NB4 (cell line): ENCODE measurements around the gene RFX3.

ENCODE experiments used
- CTCF ChIP-seq: IDR thresholded peaks from one replicate; pipeline ENCODE4 v1.5.1; 2012; ENCODE audit warnings: low read depth, low read length
- MAX ChIP-seq: IDR thresholded peaks from 2 replicates; pipeline ENCODE4 v1.6.1; 2011; ENCODE audit warnings: low read depth, low read length
- MYC ChIP-seq: IDR thresholded peaks from 2 replicates; pipeline ENCODE4 v1.6.1; 2011; ENCODE audit warnings: low read depth, low read length
- POLR2A ChIP-seq: IDR thresholded peaks from 2 replicates; pipeline ENCODE4 v1.6.1; 2011; ENCODE audit warnings: mild to moderate bottlenecking; ENCODE audit not compliant: insufficient read length; ENCODE audit errors: extremely low read depth

- TF ChIP-seq CTCF, result no peak
- no peak for TF ChIP-seq MYC
- TF ChIP-seq MAX, result no peak
- no peak for TF ChIP-seq POLR2A
Measured at GRCh38 chr9:3215658-3216057, 310.1 kb downstream of the RFX3 start.
